Adrenal gland (tissue), 12 donors: ENCODE results near the gene NEK8. TPM values are rescaled to one million over a fixed set of nuclear protein-coding genes. Genes with fewer than 3 reads are reported as not detected.

ENCODE experiments used
- DNase-seq, 7 donors: peaks; one replicate each; pipeline ENCODE4 v3.0.0-alpha.2; 2019 to 2020
- H3K27ac ChIP-seq, 5 donors: fragments of 200-600 bp; sonication (generic) in 4 of 5; 1 replicate in 3 of 5; 2 replicates in 2 of 5; pipeline versions ENCODE4 v1.5.1 to v1.8.0; 2016 to 2020; ENCODE audit warnings: mild to moderate bottlenecking in 1 of 5
- H3K27me3 ChIP-seq: fragments of 200-600 bp; 2 replicates; pipeline ENCODE4 v1.8.0; 2021
- H3K36me3 ChIP-seq, 2 donors: fragments of 200-600 bp; replicated peaks in 1 of 2; 1 replicate in 1 of 2; 2 replicates in 1 of 2; pipeline versions ENCODE4 v1.5.1 to v1.8.0; 2018 to 2022
- H3K4me1 ChIP-seq, 2 donors: fragments of 200-600 bp; replicated peaks in 1 of 2; 1 replicate in 1 of 2; 2 replicates in 1 of 2; pipeline versions ENCODE4 v1.5.1 to v1.8.0; 2018 to 2021
- H3K4me3 ChIP-seq, 4 donors: fragments of 200-600 bp; sonication (generic) in 3 of 4; one replicate each; pipeline ENCODE4 v1.5.1; 2016 to 2018
- H3K9me3 ChIP-seq, 3 donors: fragments of 200-600 bp; sonication (generic) in 1 of 3; replicated peaks in 1 of 3; 1 replicate in 2 of 3; 2 replicates in 1 of 3; pipeline versions ENCODE4 v1.5.1 to v1.8.0; 2016 to 2021
- POLR2A ChIP-seq, 2 donors: fragments of 450-650 bp; IDR thresholded peaks; one replicate each; pipeline ENCODE4 v1.6.1; 2017; ENCODE audit warnings: antibody characterized with exemption in 2 of 2, mild to moderate bottlenecking in 2 of 2, moderate library complexity in 1 of 2
- WGBS, 4 donors: extraction: QIAGEN DNeasy Blood & Tissue Kit in 2 of 4; methylation state at CpG; one replicate each; pipeline versions ENCODE4 v1.1.5 to v1.1.7; 2013 to 2017; 5-methylcytosine and 5-hydroxymethylcytosine counted together
- intact Hi-C, 2 donors: fragments of 100-400 bp; cut with DNase I; formaldehyde crosslinking; loops; one replicate each; pipeline versions ENCODE4 v1.14.1 to v1.15.0; 2022 to 2023
- polyA plus RNA-seq, 3 donors: library from polyadenylated mRNA; stranded (reverse); fragments of 200-250 nt in 2 of 3; fragments of 350-450 nt in 1 of 3; fragmentation: Illumina TruSeq in 1 of 3; extraction: RNeasy Lipid Tissue Mini Kit (QIAGEN cat#74804) in 1 of 3; gene quantifications; one replicate each; pipeline ENCODE4 v1.2.3, GENCODE V29; 2013 to 2014
- total RNA-seq, 9 donors: library from RNA; depleted of rRNA in 4 of 9; stranded (reverse); fragments of >200 nt in 4 of 9; fragments of 120-200 nt in 1 of 9; fragmentation: NEBNext Ultra II Directional in 1 of 9; extraction: Animal tissue kit (Norgen Biotek cat#: 25700) in 1 of 9; gene quantifications; one replicate each; pipeline versions ENCODE4 v1.1.0 to v1.2.4, GENCODE V29; 2013 to 2023
- TF ChIP-seq, protein P1 (sequence below), 6 experiments: fragments of 450-650 bp in 4 of 6; fragments of 200-600 bp in 2 of 6; sonication (generic) in 1 of 6; IDR thresholded peaks; 1 replicate in 5 of 6; 2 replicates in 1 of 6; pipeline versions ENCODE4 v1.5.1 to v1.8.0; 2016 to 2021; ENCODE audit warnings: antibody characterized with exemption in 6 of 6, mild to moderate bottlenecking in 2 of 6, moderate library complexity in 1 of 6
- donor health status: healthy with polysubstance abuse.
- donor health status: Bipolar disorder and iron deficiency.
- donor health status: DM: yes; HTN: yes; CAD: no.
- donor health status: DM: no; HTN: no; CAD: no.
- donor health status: DM: no; HTN: no; CAD: no.
- donor health status: DM: yes; HTN: yes; CAD: no.

NEK8 gene
- total and polyA plus RNA-seq, 12 donors, result 0.54 to 11.9 (median 6.1) TPM

DNA sequence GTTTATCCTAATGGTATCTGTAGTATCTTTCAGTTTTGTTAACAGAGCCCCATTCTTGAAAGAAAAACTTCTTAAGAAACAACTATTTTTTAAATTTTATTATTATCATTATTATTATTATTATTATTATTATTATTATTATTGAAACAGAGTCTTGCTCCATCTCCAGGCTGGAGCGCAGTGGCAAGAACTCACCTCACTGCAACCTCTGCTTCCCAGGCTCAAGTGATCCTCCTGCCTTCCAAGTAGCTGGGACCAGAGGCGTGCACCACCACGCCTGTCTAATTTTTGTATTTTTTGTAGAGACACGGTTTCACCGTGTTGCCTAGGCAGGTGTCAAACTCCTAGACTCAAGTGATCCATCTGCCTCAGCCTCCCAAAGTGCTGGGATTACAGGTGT is 43.2 kb upstream of the NEK8 start:
- Histone ChIP-seq H3K27me3 (no peaks in the 10 kb centered on the region), H3K36me3 (peaks cover 0 to 100% of the 10 kb centered on the region in 2 donors), H3K4me1 (peaks cover 3 to 8% of the 10 kb centered on the region in 2 donors), H3K4me3 (no peak overlapping the region), H3K27ac (no peak overlapping the region), H3K9me3 (no peaks in the 10 kb centered on the region)
- no peak for TF ChIP-seq POLR2A (IDR thresholded peaks at IDR 0.05)
- TF ChIP-seq, protein P1, sequence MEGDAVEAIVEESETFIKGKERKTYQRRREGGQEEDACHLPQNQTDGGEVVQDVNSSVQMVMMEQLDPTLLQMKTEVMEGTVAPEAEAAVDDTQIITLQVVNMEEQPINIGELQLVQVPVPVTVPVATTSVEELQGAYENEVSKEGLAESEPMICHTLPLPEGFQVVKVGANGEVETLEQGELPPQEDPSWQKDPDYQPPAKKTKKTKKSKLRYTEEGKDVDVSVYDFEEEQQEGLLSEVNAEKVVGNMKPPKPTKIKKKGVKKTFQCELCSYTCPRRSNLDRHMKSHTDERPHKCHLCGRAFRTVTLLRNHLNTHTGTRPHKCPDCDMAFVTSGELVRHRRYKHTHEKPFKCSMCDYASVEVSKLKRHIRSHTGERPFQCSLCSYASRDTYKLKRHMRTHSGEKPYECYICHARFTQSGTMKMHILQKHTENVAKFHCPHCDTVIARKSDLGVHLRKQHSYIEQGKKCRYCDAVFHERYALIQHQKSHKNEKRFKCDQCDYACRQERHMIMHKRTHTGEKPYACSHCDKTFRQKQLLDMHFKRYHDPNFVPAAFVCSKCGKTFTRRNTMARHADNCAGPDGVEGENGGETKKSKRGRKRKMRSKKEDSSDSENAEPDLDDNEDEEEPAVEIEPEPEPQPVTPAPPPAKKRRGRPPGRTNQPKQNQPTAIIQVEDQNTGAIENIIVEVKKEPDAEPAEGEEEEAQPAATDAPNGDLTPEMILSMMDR (IDR thresholded peaks at IDR 0.05), result no peak
- intact Hi-C loops, result loop anchor here in 1 of 2 donors (10.0 kb wide), 1 partner anchor 51 kb away; no protein-coding TSS in a partner anchor
- no peak for DNase-seq
- 77 to 84% (median 81%) methylated on average over 5 of the region's 5 CpGs for WGBS, 4 donors

DNA sequence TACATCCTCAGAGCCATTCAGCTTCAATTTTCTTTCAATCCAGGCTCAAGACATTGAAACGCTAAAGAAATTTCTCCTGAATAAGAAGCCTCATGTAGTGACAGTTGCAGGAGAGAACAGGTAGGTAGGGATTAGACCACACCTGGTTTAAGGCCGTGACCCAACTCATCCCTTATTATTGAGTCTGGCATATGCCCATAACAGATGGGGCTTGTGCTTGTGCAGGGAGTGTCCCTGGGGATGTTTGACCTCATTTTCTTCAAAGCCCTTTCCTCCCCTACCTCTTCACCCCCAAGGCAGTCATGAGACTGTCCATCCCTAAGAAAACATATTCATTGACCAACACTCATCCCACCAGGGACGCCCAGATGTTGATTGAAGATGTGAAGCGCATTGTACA is 42.3 kb upstream of the NEK8 start:
- H3K36me3 ChIP-seq, result peaks cover 0 to 100% of the 10 kb centered on the region in 2 donors
- no peaks in the 10 kb centered on the region for H3K9me3 ChIP-seq
- H3K27ac ChIP-seq, result no peak overlapping the region
- intact Hi-C loops, result loop anchor here in 1 of 2 donors (10.0 kb wide), 1 partner anchor 51 kb away; no protein-coding TSS in a partner anchor
- TF ChIP-seq, protein P1 (IDR thresholded peaks at IDR 0.05), result no peak
- no peak for TF ChIP-seq POLR2A (IDR thresholded peaks at IDR 0.05)
- H3K4me3 ChIP-seq, result no peak overlapping the region
- 85 to 95% (median 88%) methylated on average over 4 of the region's 4 CpGs for WGBS, 4 donors
- DNase-seq, result no peak
- peaks cover 3 to 8% of the 10 kb centered on the region in 2 donors for H3K4me1 ChIP-seq
- H3K27me3 ChIP-seq, result no peaks in the 10 kb centered on the region

DNA sequence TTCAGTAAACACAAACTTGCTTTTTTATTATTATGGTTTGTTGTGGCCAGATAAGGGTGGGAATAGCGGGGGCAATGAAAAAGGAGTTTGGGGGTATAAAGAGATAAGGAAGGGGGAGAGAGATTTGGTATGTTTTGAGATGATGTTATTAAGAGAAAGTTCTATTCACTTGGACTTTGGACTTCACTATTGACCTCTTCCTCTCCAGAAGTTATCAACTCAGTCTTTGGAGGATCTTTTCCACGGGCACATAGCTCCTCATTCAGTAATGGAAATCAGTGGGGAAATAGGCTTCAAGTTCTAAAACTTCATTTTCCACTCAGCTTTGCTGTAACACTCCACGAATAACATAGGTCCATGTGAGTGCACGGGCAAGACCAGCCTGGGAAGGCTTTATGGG is 40.1 kb upstream of the NEK8 start:
- TF ChIP-seq, protein P1 (IDR thresholded peaks at IDR 0.05), result no peak

DNA sequence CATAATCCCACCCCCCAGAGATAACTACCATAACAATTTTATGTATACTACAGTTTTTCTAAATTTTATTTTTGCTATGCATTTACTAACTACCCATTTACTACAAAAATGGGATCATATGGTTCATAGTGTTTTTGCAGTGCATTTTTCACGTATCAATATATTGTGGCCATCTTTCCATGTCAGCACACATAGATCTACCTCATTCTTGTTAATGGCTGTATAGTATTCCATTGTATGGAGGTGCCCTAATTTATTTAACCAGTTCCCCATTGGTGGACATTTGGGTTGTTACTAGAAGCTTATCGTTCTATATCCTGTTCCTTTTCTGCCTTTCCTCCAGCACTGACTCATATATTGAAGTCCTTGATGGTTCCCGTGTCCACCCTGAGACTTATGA is 39.6 kb upstream of the NEK8 start:
- intact Hi-C loops, result loop anchor here in 1 of 2 donors (10.0 kb wide), 1 partner anchor 54 kb away; no protein-coding TSS in a partner anchor
- Histone ChIP-seq H3K4me1 (peaks cover 3 to 8% of the 10 kb centered on the region in 2 donors), H3K27me3 (no peaks in the 10 kb centered on the region), H3K9me3 (no peaks in the 10 kb centered on the region), H3K36me3 (peaks cover 0 to 100% of the 10 kb centered on the region in 2 donors), H3K4me3 (no peak overlapping the region), H3K27ac (no peak overlapping the region)
- TF ChIP-seq, protein P1 (IDR thresholded peaks at IDR 0.05), result no peak
- no peak for TF ChIP-seq POLR2A (IDR thresholded peaks at IDR 0.05)
- DNase-seq, result no peak
- 75 to 87% (median 83%) methylated on average over 3 of the region's 3 CpGs for WGBS, 4 donors

More for the DNA sequence above, 40.1 kb upstream of the NEK8 start:
- Histone ChIP-seq H3K4me3 (no peak overlapping the region), H3K9me3 (no peaks in the 10 kb centered on the region), H3K36me3 (peaks cover 0 to 100% of the 10 kb centered on the region in 2 donors), H3K4me1 (peaks cover 3 to 8% of the 10 kb centered on the region in 2 donors), H3K27me3 (no peaks in the 10 kb centered on the region), H3K27ac (no peak overlapping the region)
- DNase-seq, result no peak
- WGBS, 4 donors, result 94 to 95% (median 95%) methylated on average over 4 of the region's 4 CpGs
- intact Hi-C loops, result loop anchor here in 1 of 2 donors (10.0 kb wide), 1 partner anchor 54 kb away; no protein-coding TSS in a partner anchor
